ENCODE data around the gene KLHL40. TPM values are rescaled to one million over a fixed set of nuclear protein-coding genes. Genes with fewer than 3 reads are reported as not detected.

KLHL40 gene
- total and polyA plus RNA-seq, 2 donors (not counting 3 experiments of a cell fraction or from before 2014, with no cell fraction given) = not detected

GRCh38 chr3:42661593-42662022, 23.7 kb upstream of the KLHL40 start:
- H3K9ac ChIP-seq (replicated peaks; ENCODE audit: extremely low read depth, insufficient read depth, low read length) = no peak overlapping the region
- intact Hi-C loops (cut with micrococcal nuclease) (no loop called here), dilution Hi-C loops (cut with MboI; ENCODE audit: extremely low pct_ligation_motif_present, low sequenced_read_pairs) (no loop called here)
- no peak overlapping the region for H3K27ac ChIP-seq (ENCODE audit: insufficient read depth, low read depth, low read length)
- CTCF ChIA-PET = no interaction called here
- FAIRE-seq (no peak), DNase-seq (ENCODE audit: low read depth, low spot score) (no peak)
- H3K4me3 ChIP-seq (replicated peaks in 1 of 3; ENCODE audit: insufficient read depth in 1 of 3, low read depth in 1 of 3, low read length in 3 of 3) = no peak overlapping the region
- no peak overlapping the region for H2AFZ ChIP-seq (ENCODE audit: low read depth, low read length)
- no peaks in the 10 kb centered on the region for H3K4me1 ChIP-seq (ENCODE audit: control insufficient read depth, extremely low read depth, insufficient read depth, low read length)
- no TSS peak for BruUV-seq (replicated peaks)
- no peaks in the 10 kb centered on the region for H3K9me1 ChIP-seq (replicated peaks; ENCODE audit: control insufficient read depth, extremely low read depth, insufficient read depth, low read length)
- POLR2A ChIA-PET = no interaction called here
- peaks cover 0 to 10% of the 10 kb centered on the region in 2 experiments for H3K36me3 ChIP-seq (ENCODE audit: control insufficient read depth in 2 of 2, extremely low read depth in 1 of 2, insufficient read depth in 2 of 2, low read length in 2 of 2)
- H3K9me3 ChIP-seq (replicated peaks; ENCODE audit: control insufficient read depth, insufficient read depth, low read length) = no peaks in the 10 kb centered on the region
- H3K4me2 ChIP-seq (ENCODE audit: insufficient read depth, low read length) = no peak overlapping the region
- TF ChIP-seq POLR2A (IDR thresholded peaks at IDR 0.05; ENCODE audit: low read depth, low read length) = no peak
- TF ChIP-seq FOS (IDR thresholded peaks at IDR 0.05; ENCODE audit: borderline replicate concordance, insufficient read depth, low read length) = no peak
- H3K27me3 ChIP-seq (ENCODE audit: control insufficient read depth in 2 of 2, insufficient read depth in 2 of 2, low read length in 2 of 2) = no peaks in the 10 kb centered on the region
- H4K20me1 ChIP-seq (replicated peaks; ENCODE audit: control insufficient read depth, extremely low read depth, insufficient read depth, low read length) = no peaks in the 10 kb centered on the region
- peaks cover 2% of the 10 kb centered on the region for H3K79me2 ChIP-seq (ENCODE audit: control insufficient read depth, insufficient read depth, low read length)

GRCh38 chr3:42662037-42662812, 23.1 kb upstream of the KLHL40 start:
- Histone ChIP-seq H3K36me3 (ENCODE audit: control insufficient read depth in 2 of 2, extremely low read depth in 1 of 2, insufficient read depth in 2 of 2, low read length in 2 of 2) (peaks cover 0 to 10% of the 10 kb centered on the region in 2 experiments), H3K27me3 (ENCODE audit: control insufficient read depth in 2 of 2, insufficient read depth in 2 of 2, low read length in 2 of 2) (no peaks in the 10 kb centered on the region), H3K9me1 (replicated peaks; ENCODE audit: control insufficient read depth, extremely low read depth, insufficient read depth, low read length) (no peaks in the 10 kb centered on the region), H3K9me3 (replicated peaks; ENCODE audit: control insufficient read depth, insufficient read depth, low read length) (no peaks in the 10 kb centered on the region), H3K4me1 (ENCODE audit: control insufficient read depth, extremely low read depth, insufficient read depth, low read length) (no peaks in the 10 kb centered on the region), H2AFZ (ENCODE audit: low read depth, low read length) (no peak overlapping the region), H3K4me2 (ENCODE audit: insufficient read depth, low read length) (no peak overlapping the region), H4K20me1 (replicated peaks; ENCODE audit: control insufficient read depth, extremely low read depth, insufficient read depth, low read length) (no peaks in the 10 kb centered on the region), H3K79me2 (ENCODE audit: control insufficient read depth, insufficient read depth, low read length) (no peaks in the 10 kb centered on the region), H3K27ac (ENCODE audit: insufficient read depth, low read depth, low read length) (no peak overlapping the region), H3K4me3 (replicated peaks in 1 of 3; ENCODE audit: insufficient read depth in 1 of 3, low read depth in 1 of 3, low read length in 3 of 3) (no peak overlapping the region), H3K9ac (replicated peaks; ENCODE audit: extremely low read depth, insufficient read depth, low read length) (no peak overlapping the region)
- no TSS peak for BruUV-seq (replicated peaks)
- intact Hi-C loops (cut with micrococcal nuclease) = no loop called here
- FAIRE-seq (no peak), DNase-seq (ENCODE audit: low read depth, low spot score) (no peak)
- dilution Hi-C loops (cut with MboI; ENCODE audit: extremely low pct_ligation_motif_present, low sequenced_read_pairs) = no loop called here
- no peak for TF ChIP-seq MAX (IDR thresholded peaks at IDR 0.05; ENCODE audit: insufficient read depth, insufficient read length)
- TF ChIP-seq JUN (IDR thresholded peaks at IDR 0.05; ENCODE audit: borderline replicate concordance, insufficient read depth, insufficient read length, low read depth) = no peak
- TF ChIP-seq FOS (IDR thresholded peaks at IDR 0.05; ENCODE audit: borderline replicate concordance, insufficient read depth, low read length) = no peak
- no peak for TF ChIP-seq MYC (IDR thresholded peaks at IDR 0.05; ENCODE audit: low read depth, low read length)
- TF ChIP-seq POLR2A (IDR thresholded peaks at IDR 0.05; ENCODE audit: low read depth, low read length) = no peak
- TF ChIP-seq CTCF (IDR thresholded peaks at IDR 0.05; ENCODE audit: extremely low read depth in 1 of 2, insufficient read depth in 1 of 2, low read depth in 1 of 2, low read length in 2 of 2) = no peak
- no peak for TF ChIP-seq POLR2AphosphoS5 (IDR thresholded peaks at IDR 0.05; ENCODE audit: insufficient read depth, low read depth, low read length)
- no peak for TF ChIP-seq EZH2 (IDR thresholded peaks at IDR 0.05; ENCODE audit: borderline replicate concordance, low read depth, low read length, severe bottlenecking)
- no peak for TF ChIP-seq GATA2 (IDR thresholded peaks at IDR 0.05; ENCODE audit: insufficient read depth, insufficient read length, low read depth, low read length)
- ChIA-PET POLR2A (no interaction called here), CTCF (no interaction called here)
